MCF 10A (cell line): ENCODE measurements around the gene MACF1. TPM values are rescaled to one million over a fixed set of nuclear protein-coding genes. Genes with fewer than 3 reads are reported as not detected.

Experiments used
- BruUV-seq: library from RNA; stranded (reverse); fragments of 400-500 nt; replicated peaks from 2 replicates; lab custom pipeline; 2021; lab: Mats Ljungman, UMichigan
- CTCF ChIA-PET: fragments of 300-600 bp; sonication (Branson Sonifier 250); formaldehyde crosslinking; extraction: SDS; loops from one replicate; lab custom pipeline; 2021; ENCODE audit warnings: antibody characterized with exemption, inconsistent platforms; lab: Yijun Ruan, JAX
- POLR2A ChIA-PET: fragments of 300-600, 350-650 bp; sonication (Branson Sonifier 250); formaldehyde crosslinking; extraction: SDS; loops from one replicate; lab custom pipeline; 2020; ENCODE audit warnings: antibody characterized with exemption, inconsistent platforms; lab: Yijun Ruan, JAX
- DNase-seq: peaks from one replicate; pipeline ENCODE4 v3.0.0-alpha.2; 2018; ENCODE audit not compliant: unreplicated experiment
- H3K27ac Mint-ChIP-seq: one replicate; pipeline ENCODE4 v1.8.0; 2022; ENCODE audit warnings: mild to moderate bottlenecking, low read depth, mixed read lengths; ENCODE audit not compliant: unreplicated experiment
- H3K27me3 Mint-ChIP-seq: one replicate; pipeline ENCODE4 v1.8.0; 2022; ENCODE audit warnings: mixed read lengths; ENCODE audit not compliant: insufficient read depth, unreplicated experiment
- H3K36me3 Mint-ChIP-seq: one replicate; pipeline ENCODE4 v1.8.0; 2022; ENCODE audit warnings: mild to moderate bottlenecking, moderate library complexity, mixed read lengths; ENCODE audit not compliant: insufficient read depth, unreplicated experiment
- H3K4me1 Mint-ChIP-seq: one replicate; pipeline ENCODE4 v1.8.0; 2022; ENCODE audit warnings: mixed read lengths; ENCODE audit not compliant: insufficient read depth, unreplicated experiment
- H3K4me3 Mint-ChIP-seq: one replicate; pipeline ENCODE4 v1.8.0; 2022; ENCODE audit warnings: mild to moderate bottlenecking, moderate library complexity, mixed read lengths; ENCODE audit not compliant: unreplicated experiment
- H3K9me3 Mint-ChIP-seq: one replicate; pipeline ENCODE4 v1.8.0; 2022; ENCODE audit warnings: mixed read lengths; ENCODE audit not compliant: unreplicated experiment
- CTCF ChIP-seq: fragments of 200-600 bp; IDR thresholded peaks from one replicate; pipeline ENCODE4 v1.8.0; 2022; ENCODE audit warnings: antibody characterized with exemption, mild to moderate bottlenecking; ENCODE audit not compliant: unreplicated experiment
- intact Hi-C: fragments of 100-400 bp; cut with micrococcal nuclease; formaldehyde crosslinking; loops from 2 replicates; pipeline ENCODE4 v1.14.1; 2022
- total RNA-seq: library from RNA; stranded (reverse); gene quantifications from 2 replicates; pipeline ENCODE4 v1.2.3, GENCODE V29; 2022

The MACF1 gene
- total RNA-seq, 1 experiment from 2014 or later, result 188 TPM

- BruUV-seq, result no TSS peak
- ChIA-PET POLR2A (interaction anchor here (1.0 to 2.0 kb wide), 4 partner anchors 19 to 58 kb away, joined by 3 to 7 read pairs (median 6); no protein-coding TSS in a partner anchor), CTCF (interaction anchor here (0.8 to 2.0 kb wide), 4 partner anchors 16 to 94 kb away, joined by 3 to 10 read pairs (median 4); no protein-coding TSS in a partner anchor)
- H3K9me3 Mint-ChIP-seq, result no peaks in the 10 kb centered on the region
- H3K36me3 Mint-ChIP-seq, result peaks cover 5% of the 10 kb centered on the region
- intact Hi-C loops, result no loop called here
- H3K4me3 Mint-ChIP-seq, result no peak overlapping the region
- no peaks in the 10 kb centered on the region for H3K27me3 Mint-ChIP-seq
- H3K27ac Mint-ChIP-seq, result no peak overlapping the region
- peaks cover 35% of the 10 kb centered on the region for H3K4me1 Mint-ChIP-seq
- DNase-seq, result no peak
- no peak for TF ChIP-seq CTCF
Measured at GRCh38 chr1:39164256-39164655, 40.2 kb upstream of the MACF1 start.

- Mint-ChIP-seq H3K27me3 (no peaks in the 10 kb centered on the region), H3K9me3 (no peaks in the 10 kb centered on the region), H3K4me3 (no peak overlapping the region), H3K36me3 (peaks cover 5% of the 10 kb centered on the region), H3K27ac (no peak overlapping the region), H3K4me1 (peaks cover 27% of the 10 kb centered on the region)
- no TSS peak for BruUV-seq
- POLR2A ChIA-PET, result interaction anchor here (1.0 to 2.0 kb wide), 4 partner anchors 13 to 59 kb away, joined by 3 to 7 read pairs (median 6); no protein-coding TSS in a partner anchor
- TF ChIP-seq CTCF, result no peak
- DNase-seq, result no peak
- CTCF ChIA-PET, result interaction anchor here (0.6 to 2.0 kb wide), 6 partner anchors 11 to 1483 kb away, joined by 3 to 10 read pairs (median 4); no protein-coding TSS in a partner anchor
- intact Hi-C loops, result no loop called here
Measured at GRCh38 chr1:39165049-39165448, 39.4 kb upstream of the MACF1 start.

- TF ChIP-seq CTCF, result no peak
- intact Hi-C loops, result no loop called here
- Mint-ChIP-seq H3K4me3 (no peak overlapping the region), H3K27me3 (no peaks in the 10 kb centered on the region), H3K36me3 (peaks cover 5% of the 10 kb centered on the region), H3K9me3 (no peaks in the 10 kb centered on the region), H3K4me1 (peaks cover 27% of the 10 kb centered on the region), H3K27ac (no peak overlapping the region)
- CTCF ChIA-PET, result interaction anchor here (0.6 to 2.0 kb wide), 5 partner anchors 11 to 1483 kb away, joined by 3 to 10 read pairs (median 4); no protein-coding TSS in a partner anchor
- DNase-seq, result no peak
- no TSS peak for BruUV-seq
- POLR2A ChIA-PET, result interaction anchor here (1.3 to 1.7 kb wide), 2 partner anchors 12 to 18 kb away, joined by 3 to 7 read pairs; no protein-coding TSS in a partner anchor
Measured at GRCh38 chr1:39165488-39165887, 39.0 kb upstream of the MACF1 start.

- intact Hi-C loops, result no loop called here
- peak overlapping the region; percentile 51 for H3K27ac Mint-ChIP-seq
- TF ChIP-seq CTCF, result no peak
- DNase-seq, result peak; percentile 70
- peaks cover 5% of the 10 kb centered on the region for H3K36me3 Mint-ChIP-seq
- H3K4me1 Mint-ChIP-seq, result peaks cover 20% of the 10 kb centered on the region
- no peaks in the 10 kb centered on the region for H3K27me3 Mint-ChIP-seq
- ChIA-PET CTCF (interaction anchor here (0.6 to 3.8 kb wide), 5 partner anchors 24 to 1653 kb away, joined by 3 to 17 read pairs (median 3); partner anchors contain the start of gene MEAF6), POLR2A (interaction anchor here (0.7 to 1.7 kb wide), 8 partner anchors 8 to 64 kb away, joined by 3 to 7 read pairs (median 3); no protein-coding TSS in a partner anchor)
- no TSS peak for BruUV-seq
- no peak overlapping the region for H3K4me3 Mint-ChIP-seq
- no peaks in the 10 kb centered on the region for H3K9me3 Mint-ChIP-seq
Measured at GRCh38 chr1:39167632-39168209, 36.8 kb upstream of the MACF1 start.
